HepG2 (cell line): Measurements from ENCODE around the gene CHKA. TPM values are rescaled to one million over a fixed set of nuclear protein-coding genes. Genes with fewer than 3 reads are reported as not detected.

ENCODE experiments used
- CC2D1A ChIP-seq: sonication (generic); formaldehyde crosslinking; IDR thresholded peaks from 2 replicates; pipeline ENCODE4 v1.8.1; 2023; ENCODE audit warnings: mild to moderate bottlenecking, missing genetic modification reagents
- RXRB ChIP-seq: IDR thresholded peaks from 2 replicates; pipeline ENCODE4 v1.6.1; 2016; ENCODE audit warnings: borderline replicate concordance, missing genetic modification reagents, missing compliant biosample characterization
- ZBTB20 ChIP-seq: sonication (generic); formaldehyde crosslinking; IDR thresholded peaks from 2 replicates; pipeline ENCODE4 v1.8.1; 2023; ENCODE audit warnings: missing genetic modification reagents, low read depth, mild to moderate bottlenecking, borderline replicate concordance
- ZBTB8A ChIP-seq: sonication (generic); formaldehyde crosslinking; IDR thresholded peaks from 2 replicates; pipeline ENCODE4 v1.4.0; 2020; ENCODE audit warnings: mild to moderate bottlenecking, low read depth, missing genetic modification reagents, borderline replicate concordance
- ZFP90 ChIP-seq: sonication (generic); formaldehyde crosslinking; IDR thresholded peaks from 2 replicates; pipeline ENCODE4 v1.8.0; 2022; ENCODE audit warnings: missing genetic modification reagents, mild to moderate bottlenecking, inconsistent platforms, borderline replicate concordance
- ZMYM3 ChIP-seq: sonication (generic); formaldehyde crosslinking; IDR thresholded peaks from 2 replicates; pipeline ENCODE4 v1.5.1; 2020; ENCODE audit warnings: mild to moderate bottlenecking, missing genetic modification reagents
- ZNF329 ChIP-seq: sonication (generic); formaldehyde crosslinking; IDR thresholded peaks from 2 replicates; pipeline ENCODE4 v1.9.0; 2021; ENCODE audit warnings: low read depth, mild to moderate bottlenecking, missing genetic modification reagents
- ZNF777 ChIP-seq: sonication (generic); formaldehyde crosslinking; IDR thresholded peaks from 2 replicates; pipeline ENCODE4 v1.4.0; 2020; ENCODE audit warnings: missing genetic modification reagents
- ZNF792 ChIP-seq: IDR thresholded peaks from 2 replicates; pipeline ENCODE4 v1.6.1; 2016
- polyA plus RNA-seq, 8 experiments: library from polyadenylated mRNA; depleted of rRNA in 3 of 8; stranded (reverse) in 7 of 8; unstranded in 1 of 8; fragments of >200 nt; fragmentation: Illumina TruSeq in 4 of 8; extraction: Trizol in 4 of 8; gene quantifications; 2 replicates each; pipeline versions ENCODE4 v1.2.1 to v1.2.3, GENCODE V29; 2011 to 2016; ENCODE audit warnings: low read depth in 4 of 8, missing spikeins in 1 of 8, mixed read lengths in 1 of 8; ENCODE audit not compliant: insufficient read depth in 1 of 8
- total RNA-seq, 5 experiments: library from RNA; depleted of rRNA; stranded (reverse); fragments of >200 nt; fragmentation: Illumina TruSeq; extraction: Trizol; gene quantifications; 2 replicates each; pipeline ENCODE4 v1.2.3, GENCODE V29; 2016; ENCODE audit warnings: low read depth in 1 of 5
- TF ChIP-seq, protein P1 (sequence below): sonication (generic); formaldehyde crosslinking; IDR thresholded peaks from 2 replicates; pipeline ENCODE4 v1.5.0; 2020; ENCODE audit warnings: missing genetic modification reagents
- TF ChIP-seq, protein P2 (sequence below): sonication (generic); formaldehyde crosslinking; IDR thresholded peaks from 2 replicates; pipeline ENCODE4 v1.8.0; 2022; ENCODE audit warnings: missing genetic modification reagents, mild to moderate bottlenecking, borderline replicate concordance
- TF ChIP-seq, protein P3 (sequence below): sonication (generic); formaldehyde crosslinking; IDR thresholded peaks from 2 replicates; pipeline ENCODE4 v1.9.0; 2022; ENCODE audit warnings: missing genetic modification reagents, mild to moderate bottlenecking, borderline replicate concordance
- TF ChIP-seq, protein P4 (sequence below): sonication (generic); formaldehyde crosslinking; IDR thresholded peaks from 2 replicates; pipeline ENCODE4 v1.4.0; 2020; ENCODE audit warnings: mild to moderate bottlenecking, missing genetic modification reagents

The CHKA gene
- total and polyA plus RNA-seq, 2 of the 13 experiments (the other 11 are each of a cell fraction or from before 2014, with no cell fraction given): 71.6 to 92.7 TPM

DNA sequence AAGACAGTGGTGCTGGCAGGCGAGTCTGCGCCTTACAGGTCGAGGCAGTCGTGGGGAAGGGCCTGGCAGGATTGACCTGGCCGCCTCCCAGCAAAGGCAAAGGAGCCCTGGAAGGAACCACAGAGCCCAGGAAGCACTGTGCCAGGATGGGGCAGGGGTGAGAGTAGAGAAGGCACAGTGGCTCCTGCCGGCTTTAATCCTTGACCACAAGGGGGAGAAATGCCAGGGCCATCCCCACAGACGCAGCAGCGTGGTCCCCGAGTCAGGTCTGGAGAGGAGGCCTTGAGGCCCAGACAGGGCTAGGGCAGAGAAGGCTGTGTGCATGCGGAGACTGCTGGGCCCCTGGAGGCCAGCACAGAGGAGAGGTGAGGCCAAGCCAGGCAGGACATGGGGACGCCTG is 100.6 kb downstream of the CHKA start (continued):
- TF ChIP-seq, protein P1, sequence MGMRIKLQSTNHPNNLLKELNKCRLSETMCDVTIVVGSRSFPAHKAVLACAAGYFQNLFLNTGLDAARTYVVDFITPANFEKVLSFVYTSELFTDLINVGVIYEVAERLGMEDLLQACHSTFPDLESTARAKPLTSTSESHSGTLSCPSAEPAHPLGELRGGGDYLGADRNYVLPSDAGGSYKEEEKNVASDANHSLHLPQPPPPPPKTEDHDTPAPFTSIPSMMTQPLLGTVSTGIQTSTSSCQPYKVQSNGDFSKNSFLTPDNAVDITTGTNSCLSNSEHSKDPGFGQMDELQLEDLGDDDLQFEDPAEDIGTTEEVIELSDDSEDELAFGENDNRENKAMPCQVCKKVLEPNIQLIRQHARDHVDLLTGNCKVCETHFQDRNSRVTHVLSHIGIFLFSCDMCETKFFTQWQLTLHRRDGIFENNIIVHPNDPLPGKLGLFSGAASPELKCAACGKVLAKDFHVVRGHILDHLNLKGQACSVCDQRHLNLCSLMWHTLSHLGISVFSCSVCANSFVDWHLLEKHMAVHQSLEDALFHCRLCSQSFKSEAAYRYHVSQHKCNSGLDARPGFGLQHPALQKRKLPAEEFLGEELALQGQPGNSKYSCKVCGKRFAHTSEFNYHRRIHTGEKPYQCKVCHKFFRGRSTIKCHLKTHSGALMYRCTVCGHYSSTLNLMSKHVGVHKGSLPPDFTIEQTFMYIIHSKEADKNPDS: no peak
- TF ChIP-seq ZNF777 (CRISPR knock-in tag): peak; percentile 42; the same call in 1 of the 2 replicates
- TF ChIP-seq CC2D1A: no peak
- TF ChIP-seq RXRB (CRISPR knock-in tag): no peak
- TF ChIP-seq, protein P2, sequence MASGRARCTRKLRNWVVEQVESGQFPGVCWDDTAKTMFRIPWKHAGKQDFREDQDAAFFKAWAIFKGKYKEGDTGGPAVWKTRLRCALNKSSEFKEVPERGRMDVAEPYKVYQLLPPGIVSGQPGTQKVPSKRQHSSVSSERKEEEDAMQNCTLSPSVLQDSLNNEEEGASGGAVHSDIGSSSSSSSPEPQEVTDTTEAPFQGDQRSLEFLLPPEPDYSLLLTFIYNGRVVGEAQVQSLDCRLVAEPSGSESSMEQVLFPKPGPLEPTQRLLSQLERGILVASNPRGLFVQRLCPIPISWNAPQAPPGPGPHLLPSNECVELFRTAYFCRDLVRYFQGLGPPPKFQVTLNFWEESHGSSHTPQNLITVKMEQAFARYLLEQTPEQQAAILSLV (CRISPR knock-in tag): no peak
- TF ChIP-seq ZBTB8A (CRISPR knock-in tag): no peak
- TF ChIP-seq ZNF792 (CRISPR knock-in tag): no peak
- no peak for TF ChIP-seq ZNF329 (CRISPR knock-in tag)
- peak; percentile 52; the same call in 1 of the 2 replicates for TF ChIP-seq ZFP90 (CRISPR knock-in tag)
- TF ChIP-seq, protein P3, sequence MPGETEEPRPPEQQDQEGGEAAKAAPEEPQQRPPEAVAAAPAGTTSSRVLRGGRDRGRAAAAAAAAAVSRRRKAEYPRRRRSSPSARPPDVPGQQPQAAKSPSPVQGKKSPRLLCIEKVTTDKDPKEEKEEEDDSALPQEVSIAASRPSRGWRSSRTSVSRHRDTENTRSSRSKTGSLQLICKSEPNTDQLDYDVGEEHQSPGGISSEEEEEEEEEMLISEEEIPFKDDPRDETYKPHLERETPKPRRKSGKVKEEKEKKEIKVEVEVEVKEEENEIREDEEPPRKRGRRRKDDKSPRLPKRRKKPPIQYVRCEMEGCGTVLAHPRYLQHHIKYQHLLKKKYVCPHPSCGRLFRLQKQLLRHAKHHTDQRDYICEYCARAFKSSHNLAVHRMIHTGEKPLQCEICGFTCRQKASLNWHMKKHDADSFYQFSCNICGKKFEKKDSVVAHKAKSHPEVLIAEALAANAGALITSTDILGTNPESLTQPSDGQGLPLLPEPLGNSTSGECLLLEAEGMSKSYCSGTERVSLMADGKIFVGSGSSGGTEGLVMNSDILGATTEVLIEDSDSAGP (CRISPR knock-in tag): 0 out of 2 replicates have a peak, but pooled peaks have one; percentile 10
- TF ChIP-seq, protein P4, sequence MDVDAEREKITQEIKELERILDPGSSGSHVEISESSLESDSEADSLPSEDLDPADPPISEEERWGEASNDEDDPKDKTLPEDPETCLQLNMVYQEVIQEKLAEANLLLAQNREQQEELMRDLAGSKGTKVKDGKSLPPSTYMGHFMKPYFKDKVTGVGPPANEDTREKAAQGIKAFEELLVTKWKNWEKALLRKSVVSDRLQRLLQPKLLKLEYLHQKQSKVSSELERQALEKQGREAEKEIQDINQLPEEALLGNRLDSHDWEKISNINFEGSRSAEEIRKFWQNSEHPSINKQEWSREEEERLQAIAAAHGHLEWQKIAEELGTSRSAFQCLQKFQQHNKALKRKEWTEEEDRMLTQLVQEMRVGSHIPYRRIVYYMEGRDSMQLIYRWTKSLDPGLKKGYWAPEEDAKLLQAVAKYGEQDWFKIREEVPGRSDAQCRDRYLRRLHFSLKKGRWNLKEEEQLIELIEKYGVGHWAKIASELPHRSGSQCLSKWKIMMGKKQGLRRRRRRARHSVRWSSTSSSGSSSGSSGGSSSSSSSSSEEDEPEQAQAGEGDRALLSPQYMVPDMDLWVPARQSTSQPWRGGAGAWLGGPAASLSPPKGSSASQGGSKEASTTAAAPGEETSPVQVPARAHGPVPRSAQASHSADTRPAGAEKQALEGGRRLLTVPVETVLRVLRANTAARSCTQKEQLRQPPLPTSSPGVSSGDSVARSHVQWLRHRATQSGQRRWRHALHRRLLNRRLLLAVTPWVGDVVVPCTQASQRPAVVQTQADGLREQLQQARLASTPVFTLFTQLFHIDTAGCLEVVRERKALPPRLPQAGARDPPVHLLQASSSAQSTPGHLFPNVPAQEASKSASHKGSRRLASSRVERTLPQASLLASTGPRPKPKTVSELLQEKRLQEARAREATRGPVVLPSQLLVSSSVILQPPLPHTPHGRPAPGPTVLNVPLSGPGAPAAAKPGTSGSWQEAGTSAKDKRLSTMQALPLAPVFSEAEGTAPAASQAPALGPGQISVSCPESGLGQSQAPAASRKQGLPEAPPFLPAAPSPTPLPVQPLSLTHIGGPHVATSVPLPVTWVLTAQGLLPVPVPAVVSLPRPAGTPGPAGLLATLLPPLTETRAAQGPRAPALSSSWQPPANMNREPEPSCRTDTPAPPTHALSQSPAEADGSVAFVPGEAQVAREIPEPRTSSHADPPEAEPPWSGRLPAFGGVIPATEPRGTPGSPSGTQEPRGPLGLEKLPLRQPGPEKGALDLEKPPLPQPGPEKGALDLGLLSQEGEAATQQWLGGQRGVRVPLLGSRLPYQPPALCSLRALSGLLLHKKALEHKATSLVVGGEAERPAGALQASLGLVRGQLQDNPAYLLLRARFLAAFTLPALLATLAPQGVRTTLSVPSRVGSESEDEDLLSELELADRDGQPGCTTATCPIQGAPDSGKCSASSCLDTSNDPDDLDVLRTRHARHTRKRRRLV (CRISPR knock-in tag): no peak
- no peak for TF ChIP-seq ZBTB20 (CRISPR knock-in tag)
- peak; percentile 41; the same call in 1 of the 2 replicates for TF ChIP-seq ZMYM3 (CRISPR knock-in tag)
- TF ChIP-seq, all 625 proteins: peak for 84
